Measurements from ENCODE around the gene TREH.

DNA sequence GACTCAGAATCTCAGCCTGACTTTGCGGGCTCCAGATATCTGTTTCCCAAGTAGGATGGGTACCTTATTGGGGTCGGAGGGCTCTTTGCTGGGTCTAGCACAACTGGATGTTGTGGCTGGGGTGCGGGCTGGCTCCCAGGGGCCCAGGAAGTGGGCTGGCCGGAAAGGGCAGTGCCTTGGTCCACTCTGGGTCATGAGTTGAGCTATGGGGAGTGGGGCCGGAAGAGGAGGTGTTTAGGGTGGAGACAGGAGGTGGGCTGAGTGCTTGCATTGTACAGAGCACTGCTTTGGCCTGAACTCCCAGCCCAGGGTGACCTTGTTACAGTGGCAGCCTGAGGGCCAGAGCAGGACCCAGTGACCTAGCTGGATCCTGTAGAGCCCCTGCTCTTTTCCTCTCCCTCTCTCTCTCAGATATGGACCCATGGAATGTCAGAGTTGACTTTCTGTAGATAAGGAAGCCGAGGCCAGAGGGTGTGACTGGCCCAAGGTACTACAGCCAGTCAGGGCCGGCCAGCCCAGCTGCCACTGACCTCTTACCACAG lies 58.9 kb downstream of the TREH start:
- no peak for TF ChIP-seq EZH2 (IDR thresholded peaks at IDR 0.05)
- TF ChIP-seq POLR2AphosphoS5 (IDR thresholded peaks at IDR 0.05; ENCODE audit: borderline replicate concordance, low read depth, low read length), result no peak

All from SK-N-MC (cell line).